HG03457 (cell line): ENCODE results near the gene KIF11.

Source experiments
- ATAC-seq: cut with Tn5 transposase; IDR thresholded peaks from one replicate; pipeline ENCODE4 v1.9.1; 2021; ENCODE audit warnings: moderate number of reproducible peaks; ENCODE audit not compliant: unreplicated experiment

The KIF11 gene

GRCh38 chr10:92699518-92700381 is 106.8 kb downstream of the KIF11 start:
- no peak for ATAC-seq

- no peak for ATAC-seq
These were observed 109.5 kb downstream of the KIF11 start for GRCh38 chr10:92702301-92702916.
